Endothelial cell (in vitro differentiated cells): ENCODE measurements around the gene RACGAP1. TPM values are rescaled to one million over a fixed set of nuclear protein-coding genes. Genes with fewer than 3 reads are reported as not detected.

ENCODE experiments used
- DNase-seq: peaks from one replicate; pipeline ENCODE4 v3.0.0; 2021; ENCODE audit warnings: low spot score
- H3K27ac Mint-ChIP-seq: one replicate; pipeline ENCODE4 v1.8.0; 2021; ENCODE audit warnings: mixed read lengths, inconsistent platforms; ENCODE audit not compliant: unreplicated experiment
- H3K27me3 Mint-ChIP-seq: one replicate; pipeline ENCODE4 v1.8.0; 2021; ENCODE audit warnings: mild to moderate bottlenecking, moderate library complexity, mixed read lengths, inconsistent platforms; ENCODE audit not compliant: unreplicated experiment
- H3K36me3 Mint-ChIP-seq: one replicate; pipeline ENCODE4 v1.8.0; 2021; ENCODE audit warnings: mild to moderate bottlenecking, low read depth, mixed read lengths, inconsistent platforms; ENCODE audit not compliant: unreplicated experiment
- H3K4me1 Mint-ChIP-seq: one replicate; pipeline ENCODE4 v1.8.0; 2021; ENCODE audit warnings: mild to moderate bottlenecking, mixed read lengths, inconsistent platforms; ENCODE audit not compliant: unreplicated experiment
- H3K4me3 Mint-ChIP-seq: one replicate; pipeline ENCODE4 v1.8.0; 2021; ENCODE audit warnings: mild to moderate bottlenecking, mixed read lengths, inconsistent platforms; ENCODE audit not compliant: unreplicated experiment
- H3K9me3 Mint-ChIP-seq: one replicate; pipeline ENCODE4 v1.8.0; 2021; ENCODE audit warnings: mixed read lengths, inconsistent platforms; ENCODE audit not compliant: unreplicated experiment
- total RNA-seq: library from RNA; stranded (reverse); fragmentation: NEBNext Ultra II Directional; extraction: Animal tissue kit (Norgen Biotek cat#: 25700); gene quantifications from one replicate; pipeline ENCODE4 v1.2.1, GENCODE V29; 2021; ENCODE audit not compliant: unreplicated experiment
- TF ChIP-seq, protein P1 (sequence below): fragments of 200-600 bp; sonication (generic); IDR thresholded peaks from one replicate; pipeline ENCODE4 v1.5.0; 2021; ENCODE audit warnings: antibody characterized with exemption; ENCODE audit not compliant: unreplicated experiment

Gene RACGAP1
- total RNA-seq, 1 donor from 2014 or later = 19.5 TPM

DNA sequence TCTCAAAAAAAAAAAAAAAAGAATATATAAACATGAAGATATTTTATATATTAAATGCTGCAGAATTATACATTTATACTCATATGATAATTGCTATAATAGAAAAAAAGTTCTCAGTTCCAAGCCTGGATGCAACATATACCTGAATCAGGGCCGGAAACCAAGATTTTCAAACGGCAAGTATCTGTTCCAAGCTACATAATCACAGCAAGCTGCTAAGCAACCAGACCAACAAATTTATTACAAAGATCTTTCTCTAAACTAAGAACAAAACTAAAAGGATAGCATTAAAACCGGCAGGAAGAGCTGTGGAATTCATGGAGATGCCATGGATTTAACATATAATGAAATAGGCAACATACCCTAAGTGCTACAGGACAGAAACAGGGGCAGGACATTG is 7.1 kb downstream of the RACGAP1 start:
- no peaks in the 10 kb centered on the region for H3K27me3 Mint-ChIP-seq

DNA sequence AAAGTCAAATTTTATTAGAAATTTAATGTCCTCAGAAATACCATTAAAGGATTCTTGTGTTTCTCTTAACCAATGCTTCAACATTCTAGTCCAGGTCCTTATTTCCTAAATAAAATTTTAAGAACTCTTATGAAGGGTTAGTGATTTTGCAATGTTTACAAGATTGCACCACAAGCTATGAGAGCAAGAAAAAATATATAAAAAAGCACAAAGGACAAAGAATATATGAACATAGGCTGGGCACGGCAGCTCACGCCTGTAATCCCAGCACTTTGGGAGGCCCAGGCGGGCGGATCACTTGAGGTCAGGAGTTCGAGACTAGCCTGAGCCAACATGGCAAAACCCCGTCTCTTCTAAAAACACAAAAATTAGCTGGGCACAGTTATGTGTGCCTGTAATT is 7.7 kb downstream of the RACGAP1 start:
- TF ChIP-seq, protein P1, sequence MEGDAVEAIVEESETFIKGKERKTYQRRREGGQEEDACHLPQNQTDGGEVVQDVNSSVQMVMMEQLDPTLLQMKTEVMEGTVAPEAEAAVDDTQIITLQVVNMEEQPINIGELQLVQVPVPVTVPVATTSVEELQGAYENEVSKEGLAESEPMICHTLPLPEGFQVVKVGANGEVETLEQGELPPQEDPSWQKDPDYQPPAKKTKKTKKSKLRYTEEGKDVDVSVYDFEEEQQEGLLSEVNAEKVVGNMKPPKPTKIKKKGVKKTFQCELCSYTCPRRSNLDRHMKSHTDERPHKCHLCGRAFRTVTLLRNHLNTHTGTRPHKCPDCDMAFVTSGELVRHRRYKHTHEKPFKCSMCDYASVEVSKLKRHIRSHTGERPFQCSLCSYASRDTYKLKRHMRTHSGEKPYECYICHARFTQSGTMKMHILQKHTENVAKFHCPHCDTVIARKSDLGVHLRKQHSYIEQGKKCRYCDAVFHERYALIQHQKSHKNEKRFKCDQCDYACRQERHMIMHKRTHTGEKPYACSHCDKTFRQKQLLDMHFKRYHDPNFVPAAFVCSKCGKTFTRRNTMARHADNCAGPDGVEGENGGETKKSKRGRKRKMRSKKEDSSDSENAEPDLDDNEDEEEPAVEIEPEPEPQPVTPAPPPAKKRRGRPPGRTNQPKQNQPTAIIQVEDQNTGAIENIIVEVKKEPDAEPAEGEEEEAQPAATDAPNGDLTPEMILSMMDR = no peak
- no peaks in the 10 kb centered on the region for H3K27me3 Mint-ChIP-seq
- no peak for DNase-seq
- no peaks in the 10 kb centered on the region for H3K9me3 Mint-ChIP-seq
- H3K36me3 Mint-ChIP-seq = no peaks in the 10 kb centered on the region
- H3K27ac Mint-ChIP-seq = no peak overlapping the region
- peaks cover 9% of the 10 kb centered on the region for H3K4me1 Mint-ChIP-seq
- H3K4me3 Mint-ChIP-seq = no peak overlapping the region

More for the DNA sequence above, 7.1 kb downstream of the RACGAP1 start:
- H3K36me3 Mint-ChIP-seq = no peaks in the 10 kb centered on the region
- H3K4me3 Mint-ChIP-seq = no peak overlapping the region
- TF ChIP-seq, protein P1 = no peak
- DNase-seq = no peak
- H3K9me3 Mint-ChIP-seq = no peaks in the 10 kb centered on the region
- H3K27ac Mint-ChIP-seq = no peak overlapping the region
- peaks cover 9% of the 10 kb centered on the region for H3K4me1 Mint-ChIP-seq

DNA sequence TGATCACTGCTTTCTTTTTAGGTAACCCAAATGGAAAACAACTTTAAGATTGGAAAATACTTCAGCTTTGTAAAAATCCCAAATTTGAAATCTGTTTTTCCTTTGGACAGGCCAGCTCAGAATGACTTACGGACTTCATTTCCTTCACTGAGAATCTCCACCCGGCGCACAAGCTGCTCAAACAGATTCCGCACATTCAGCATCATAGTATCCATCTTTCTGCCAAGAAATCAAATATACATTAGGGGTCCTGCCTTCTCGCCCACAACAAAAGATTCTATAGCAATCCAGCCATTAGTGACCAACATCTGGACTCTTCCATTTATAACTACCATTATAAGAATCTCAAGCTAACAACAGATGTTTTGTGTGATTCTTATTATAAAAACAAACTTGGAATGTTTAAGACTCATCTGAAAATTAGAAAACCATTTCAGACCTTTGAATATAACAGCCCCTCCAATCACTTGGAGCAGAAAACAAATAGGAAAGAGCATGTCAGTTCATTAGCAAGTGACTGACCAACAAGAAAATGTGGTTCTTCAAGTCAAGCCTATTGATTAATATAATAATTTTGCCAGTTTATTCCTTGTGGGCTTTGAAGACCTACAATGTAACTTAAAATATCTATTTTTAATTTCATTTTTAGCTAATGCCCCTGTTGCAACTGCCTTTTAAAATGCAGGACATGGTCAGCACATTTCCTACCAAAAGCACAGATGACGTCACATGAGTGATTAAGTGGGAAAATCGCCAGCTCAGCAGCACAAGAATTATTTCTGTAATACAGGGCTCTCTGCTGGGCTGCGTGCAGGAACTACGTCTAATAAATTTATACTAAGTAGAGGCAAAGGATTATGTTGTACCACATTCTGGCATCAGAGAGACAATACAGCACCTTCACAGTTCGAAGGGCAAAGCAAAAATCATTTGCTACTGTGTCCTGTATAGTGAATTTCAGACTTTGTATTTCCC is 8.5 kb downstream of the RACGAP1 start:
- Mint-ChIP-seq H3K27me3 (no peaks in the 10 kb centered on the region), H3K36me3 (no peaks in the 10 kb centered on the region), H3K4me1 (peaks cover 9% of the 10 kb centered on the region), H3K4me3 (no peak overlapping the region), H3K27ac (no peak overlapping the region), H3K9me3 (no peaks in the 10 kb centered on the region)
- TF ChIP-seq, protein P1 = no peak
- no peak for DNase-seq

DNA sequence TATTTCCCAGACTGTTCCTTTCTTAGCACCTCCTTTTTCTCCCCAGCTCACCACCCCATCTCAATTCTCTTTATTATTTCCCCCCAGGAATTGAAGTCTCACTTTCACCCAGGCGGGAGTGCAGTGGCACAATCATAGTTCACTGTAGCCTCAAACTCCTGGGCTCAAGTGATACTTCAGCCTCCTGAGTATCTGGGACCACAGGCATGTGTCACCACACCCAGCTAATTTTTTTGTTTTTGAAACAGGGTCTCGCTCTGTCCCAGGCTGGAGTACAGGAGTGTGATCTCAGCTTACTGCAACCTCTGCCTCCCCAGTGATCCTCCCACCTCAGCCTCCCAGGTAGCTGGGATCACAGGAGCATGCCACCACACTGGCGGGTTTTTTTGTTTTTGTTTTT is 11.0 kb downstream of the RACGAP1 start:
- Mint-ChIP-seq H3K36me3 (no peaks in the 10 kb centered on the region), H3K27ac (no peak overlapping the region)
- no peak for DNase-seq

More for the DNA sequence above, 11.0 kb downstream of the RACGAP1 start:
- Mint-ChIP-seq H3K9me3 (no peaks in the 10 kb centered on the region), H3K4me3 (no peak overlapping the region), H3K4me1 (peaks cover 9% of the 10 kb centered on the region), H3K27me3 (no peaks in the 10 kb centered on the region)
- TF ChIP-seq, protein P1 = no peak
